HepG2 (cell line): ENCODE measurements around the gene WDR70.

ENCODE experiments used
- CEBPB ChIP-seq: IDR thresholded peaks from 2 replicates; pipeline ENCODE4 v1.6.1; 2011; ENCODE audit warnings: low read depth, low read length, improper control_type of control experiment, borderline replicate concordance
- ERF ChIP-seq: IDR thresholded peaks from 2 replicates; pipeline ENCODE4 v1.6.1; 2018; ENCODE audit warnings: missing biosample characterization, missing genetic modification reagents
- HCFC1 ChIP-seq: fragments of 150-350 bp; IDR thresholded peaks from 2 replicates; pipeline ENCODE4 v1.6.1; 2014; ENCODE audit warnings: low read depth, low read length
- JUND ChIP-seq: sonication (generic); formaldehyde crosslinking; IDR thresholded peaks from 2 replicates; pipeline ENCODE4 v1.8.0; 2022; ENCODE audit warnings: mild to moderate bottlenecking, missing genetic modification reagents
- MXI1 ChIP-seq: IDR thresholded peaks from 3 replicates; pipeline ENCODE4 v1.6.1; 2012; ENCODE audit warnings: low read depth, low read length, inconsistent platforms, borderline replicate concordance
- PHF20 ChIP-seq: sonication (generic); formaldehyde crosslinking; IDR thresholded peaks from 2 replicates; pipeline ENCODE4 v1.5.0; 2020; ENCODE audit warnings: mild to moderate bottlenecking, missing genetic modification reagents
- RBAK ChIP-seq: sonication (generic); formaldehyde crosslinking; IDR thresholded peaks from 2 replicates; pipeline ENCODE4 v1.5.1; 2020; ENCODE audit warnings: mild to moderate bottlenecking, missing genetic modification reagents
- SRF ChIP-seq: IDR thresholded peaks from 2 replicates; pipeline ENCODE4 v1.6.1; 2011; ENCODE audit warnings: mild to moderate bottlenecking, low read depth, low read length, moderate library complexity
- ZNF484 ChIP-seq: sonication (generic); formaldehyde crosslinking; IDR thresholded peaks from 2 replicates; pipeline ENCODE4 v1.5.1; 2020; ENCODE audit warnings: mild to moderate bottlenecking, low read depth, missing genetic modification reagents, borderline replicate concordance
- TF ChIP-seq, protein P1 (sequence below): sonication (generic); formaldehyde crosslinking; IDR thresholded peaks from 2 replicates; pipeline ENCODE4 v1.5.0; 2020; ENCODE audit warnings: mild to moderate bottlenecking, missing genetic modification reagents, moderate library complexity
- TF ChIP-seq, protein P2 (sequence below), 2 experiments: fragments of 450-650 bp in 1 of 2; sonication (generic) in 1 of 2; formaldehyde crosslinking in 1 of 2; IDR thresholded peaks; 2 replicates each; pipeline versions ENCODE4 v1.6.1 to v1.8.0; 2016 to 2022; ENCODE audit warnings: antibody characterized with exemption in 1 of 2, mild to moderate bottlenecking in 1 of 2, missing genetic modification reagents in 1 of 2
- TF ChIP-seq, protein P3 (sequence below): sonication (generic); formaldehyde crosslinking; conservative IDR thresholded peaks from 2 replicates; pipeline ENCODE4 v1.4.0; 2020; ENCODE audit warnings: missing genetic modification reagents
- TF ChIP-seq, protein P4 (sequence below): sonication (generic); formaldehyde crosslinking; IDR thresholded peaks from 2 replicates; pipeline ENCODE4 v1.4.0; 2020; ENCODE audit warnings: mild to moderate bottlenecking, missing genetic modification reagents
- TF ChIP-seq, protein P5 (sequence below): sonication (generic); formaldehyde crosslinking; IDR thresholded peaks from 2 replicates; pipeline ENCODE4 v1.8.1; 2022; ENCODE audit warnings: low read depth, mild to moderate bottlenecking, missing genetic modification reagents

DNA sequence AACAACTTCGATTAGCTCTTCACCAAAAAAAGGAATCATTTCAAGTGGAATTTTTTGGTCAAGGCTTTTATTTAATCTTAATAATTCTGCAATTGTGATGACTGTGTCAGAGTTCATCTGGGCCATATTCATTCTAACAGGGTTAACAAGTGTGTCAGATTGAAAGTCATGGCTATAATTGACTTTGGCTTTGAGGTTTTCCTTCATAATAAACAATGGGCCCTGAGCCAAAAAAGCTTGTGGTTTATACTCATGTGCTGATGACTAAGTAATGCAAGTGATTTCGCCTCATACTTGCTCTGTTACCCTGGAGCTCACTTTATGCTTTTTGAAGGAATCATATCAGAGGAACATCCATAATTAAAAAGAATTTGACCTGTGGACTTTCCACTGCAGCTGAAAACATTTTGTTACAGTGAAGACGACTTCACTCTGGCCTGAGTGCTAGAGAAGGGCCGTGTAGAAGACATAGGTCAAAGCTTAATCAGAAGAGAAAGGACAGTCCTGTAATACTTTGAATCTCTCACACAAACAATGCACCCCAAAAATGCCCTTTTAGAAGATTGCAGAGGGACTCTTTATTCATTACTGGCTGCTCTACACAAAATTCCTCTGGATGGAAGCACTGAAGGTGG, 359.1 kb downstream of the WDR70 start:
- no peak for TF ChIP-seq SRF
- TF ChIP-seq, protein P1, sequence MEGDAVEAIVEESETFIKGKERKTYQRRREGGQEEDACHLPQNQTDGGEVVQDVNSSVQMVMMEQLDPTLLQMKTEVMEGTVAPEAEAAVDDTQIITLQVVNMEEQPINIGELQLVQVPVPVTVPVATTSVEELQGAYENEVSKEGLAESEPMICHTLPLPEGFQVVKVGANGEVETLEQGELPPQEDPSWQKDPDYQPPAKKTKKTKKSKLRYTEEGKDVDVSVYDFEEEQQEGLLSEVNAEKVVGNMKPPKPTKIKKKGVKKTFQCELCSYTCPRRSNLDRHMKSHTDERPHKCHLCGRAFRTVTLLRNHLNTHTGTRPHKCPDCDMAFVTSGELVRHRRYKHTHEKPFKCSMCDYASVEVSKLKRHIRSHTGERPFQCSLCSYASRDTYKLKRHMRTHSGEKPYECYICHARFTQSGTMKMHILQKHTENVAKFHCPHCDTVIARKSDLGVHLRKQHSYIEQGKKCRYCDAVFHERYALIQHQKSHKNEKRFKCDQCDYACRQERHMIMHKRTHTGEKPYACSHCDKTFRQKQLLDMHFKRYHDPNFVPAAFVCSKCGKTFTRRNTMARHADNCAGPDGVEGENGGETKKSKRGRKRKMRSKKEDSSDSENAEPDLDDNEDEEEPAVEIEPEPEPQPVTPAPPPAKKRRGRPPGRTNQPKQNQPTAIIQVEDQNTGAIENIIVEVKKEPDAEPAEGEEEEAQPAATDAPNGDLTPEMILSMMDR (CRISPR knock-in tag) = no peak
- no peak for TF ChIP-seq ERF
- TF ChIP-seq, protein P2, sequence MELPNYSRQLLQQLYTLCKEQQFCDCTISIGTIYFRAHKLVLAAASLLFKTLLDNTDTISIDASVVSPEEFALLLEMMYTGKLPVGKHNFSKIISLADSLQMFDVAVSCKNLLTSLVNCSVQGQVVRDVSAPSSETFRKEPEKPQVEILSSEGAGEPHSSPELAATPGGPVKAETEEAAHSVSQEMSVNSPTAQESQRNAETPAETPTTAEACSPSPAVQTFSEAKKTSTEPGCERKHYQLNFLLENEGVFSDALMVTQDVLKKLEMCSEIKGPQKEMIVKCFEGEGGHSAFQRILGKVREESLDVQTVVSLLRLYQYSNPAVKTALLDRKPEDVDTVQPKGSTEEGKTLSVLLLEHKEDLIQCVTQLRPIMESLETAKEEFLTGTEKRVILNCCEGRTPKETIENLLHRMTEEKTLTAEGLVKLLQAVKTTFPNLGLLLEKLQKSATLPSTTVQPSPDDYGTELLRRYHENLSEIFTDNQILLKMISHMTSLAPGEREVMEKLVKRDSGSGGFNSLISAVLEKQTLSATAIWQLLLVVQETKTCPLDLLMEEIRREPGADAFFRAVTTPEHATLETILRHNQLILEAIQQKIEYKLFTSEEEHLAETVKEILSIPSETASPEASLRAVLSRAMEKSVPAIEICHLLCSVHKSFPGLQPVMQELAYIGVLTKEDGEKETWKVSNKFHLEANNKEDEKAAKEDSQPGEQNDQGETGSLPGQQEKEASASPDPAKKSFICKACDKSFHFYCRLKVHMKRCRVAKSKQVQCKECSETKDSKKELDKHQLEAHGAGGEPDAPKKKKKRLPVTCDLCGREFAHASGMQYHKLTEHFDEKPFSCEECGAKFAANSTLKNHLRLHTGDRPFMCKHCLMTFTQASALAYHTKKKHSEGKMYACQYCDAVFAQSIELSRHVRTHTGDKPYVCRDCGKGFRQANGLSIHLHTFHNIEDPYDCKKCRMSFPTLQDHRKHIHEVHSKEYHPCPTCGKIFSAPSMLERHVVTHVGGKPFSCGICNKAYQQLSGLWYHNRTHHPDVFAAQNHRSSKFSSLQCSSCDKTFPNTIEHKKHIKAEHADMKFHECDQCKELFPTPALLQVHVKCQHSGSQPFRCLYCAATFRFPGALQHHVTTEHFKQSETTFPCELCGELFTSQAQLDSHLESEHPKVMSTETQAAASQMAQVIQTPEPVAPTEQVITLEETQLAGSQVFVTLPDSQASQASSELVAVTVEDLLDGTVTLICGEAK (IDR thresholded peaks at IDR 0.05) = no peak
- TF ChIP-seq, protein P2 (CRISPR knock-in tag; IDR thresholded peaks at IDR 0.05) = no peak
- no peak for TF ChIP-seq JUND
- TF ChIP-seq, protein P3, sequence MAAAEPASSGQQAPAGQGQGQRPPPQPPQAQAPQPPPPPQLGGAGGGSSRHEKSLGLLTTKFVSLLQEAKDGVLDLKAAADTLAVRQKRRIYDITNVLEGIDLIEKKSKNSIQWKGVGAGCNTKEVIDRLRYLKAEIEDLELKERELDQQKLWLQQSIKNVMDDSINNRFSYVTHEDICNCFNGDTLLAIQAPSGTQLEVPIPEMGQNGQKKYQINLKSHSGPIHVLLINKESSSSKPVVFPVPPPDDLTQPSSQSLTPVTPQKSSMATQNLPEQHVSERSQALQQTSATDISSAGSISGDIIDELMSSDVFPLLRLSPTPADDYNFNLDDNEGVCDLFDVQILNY (CRISPR knock-in tag) = no peak
- TF ChIP-seq ZNF484 (CRISPR knock-in tag) = no peak
- TF ChIP-seq PHF20 = no peak
- TF ChIP-seq, protein P4, sequence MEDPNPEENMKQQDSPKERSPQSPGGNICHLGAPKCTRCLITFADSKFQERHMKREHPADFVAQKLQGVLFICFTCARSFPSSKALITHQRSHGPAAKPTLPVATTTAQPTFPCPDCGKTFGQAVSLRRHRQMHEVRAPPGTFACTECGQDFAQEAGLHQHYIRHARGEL (CRISPR knock-in tag) = no peak
- TF ChIP-seq RBAK (CRISPR knock-in tag) = no peak
- TF ChIP-seq, protein P5, sequence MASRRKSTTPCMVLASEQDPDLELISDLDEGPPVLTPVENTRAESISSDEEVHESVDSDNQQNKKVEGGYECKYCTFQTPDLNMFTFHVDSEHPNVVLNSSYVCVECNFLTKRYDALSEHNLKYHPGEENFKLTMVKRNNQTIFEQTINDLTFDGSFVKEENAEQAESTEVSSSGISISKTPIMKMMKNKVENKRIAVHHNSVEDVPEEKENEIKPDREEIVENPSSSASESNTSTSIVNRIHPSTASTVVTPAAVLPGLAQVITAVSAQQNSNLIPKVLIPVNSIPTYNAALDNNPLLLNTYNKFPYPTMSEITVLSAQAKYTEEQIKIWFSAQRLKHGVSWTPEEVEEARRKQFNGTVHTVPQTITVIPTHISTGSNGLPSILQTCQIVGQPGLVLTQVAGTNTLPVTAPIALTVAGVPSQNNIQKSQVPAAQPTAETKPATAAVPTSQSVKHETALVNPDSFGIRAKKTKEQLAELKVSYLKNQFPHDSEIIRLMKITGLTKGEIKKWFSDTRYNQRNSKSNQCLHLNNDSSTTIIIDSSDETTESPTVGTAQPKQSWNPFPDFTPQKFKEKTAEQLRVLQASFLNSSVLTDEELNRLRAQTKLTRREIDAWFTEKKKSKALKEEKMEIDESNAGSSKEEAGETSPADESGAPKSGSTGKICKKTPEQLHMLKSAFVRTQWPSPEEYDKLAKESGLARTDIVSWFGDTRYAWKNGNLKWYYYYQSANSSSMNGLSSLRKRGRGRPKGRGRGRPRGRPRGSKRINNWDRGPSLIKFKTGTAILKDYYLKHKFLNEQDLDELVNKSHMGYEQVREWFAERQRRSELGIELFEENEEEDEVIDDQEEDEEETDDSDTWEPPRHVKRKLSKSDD (CRISPR knock-in tag) = no peak
- no peak for TF ChIP-seq CEBPB
- no peak for TF ChIP-seq MXI1
- TF ChIP-seq HCFC1 = no peak
